DOHH2 (cell line): ENCODE data around the gene NPIPB6.

ENCODE experiments used
- H3F3A ChIP-seq: fragments of 200-600 bp; sonication (generic), shearing (Covaris generic); 2 replicates; pipeline ENCODE4 v1.6.0; 2016; ENCODE audit warnings: antibody characterized with exemption, mild to moderate bottlenecking; ENCODE audit not compliant: control insufficient read depth, insufficient read depth
- H3K27ac ChIP-seq: fragments of 200-600 bp; sonication (generic); 2 replicates; pipeline ENCODE4 v1.5.1; 2014; ENCODE audit warnings: low read depth, mild to moderate bottlenecking, low read length, moderate library complexity
- H3K27me3 ChIP-seq: fragments of 200-600 bp; sonication (generic); 2 replicates; pipeline ENCODE4 v1.6.1; 2014; ENCODE audit warnings: mild to moderate bottlenecking, low read length, mixed read lengths; ENCODE audit not compliant: control insufficient read depth
- H3K36me3 ChIP-seq: fragments of 200-600 bp; sonication (generic); 2 replicates; pipeline ENCODE4 v1.6.1; 2014; ENCODE audit warnings: mild to moderate bottlenecking, low read length, moderate library complexity, mixed read lengths; ENCODE audit not compliant: control insufficient read depth
- H3K4me1 ChIP-seq: fragments of 200-600 bp; sonication (generic); 2 replicates; pipeline ENCODE4 v1.6.1; 2014; ENCODE audit warnings: mild to moderate bottlenecking, low read length, mixed read lengths; ENCODE audit not compliant: control insufficient read depth
- H3K4me2 ChIP-seq: fragments of 200-600 bp; sonication (generic); 2 replicates; pipeline ENCODE4 v1.6.0; 2014; ENCODE audit warnings: mild to moderate bottlenecking, low read length, moderate library complexity
- H3K4me3 ChIP-seq: fragments of 200-600 bp; sonication (generic); 2 replicates; pipeline ENCODE4 v1.5.1; 2014; ENCODE audit warnings: mild to moderate bottlenecking, low read length, mixed read lengths
- H3K79me2 ChIP-seq: fragments of 200-600 bp; sonication (generic); 2 replicates; pipeline ENCODE4 v1.6.1; 2014; ENCODE audit warnings: mild to moderate bottlenecking, low read length, mixed read lengths; ENCODE audit not compliant: control insufficient read depth
- H3K9me2 ChIP-seq: fragments of 200-600 bp; sonication (generic); replicated peaks from 2 replicates; pipeline ENCODE4 v1.6.1; 2014; ENCODE audit warnings: mild to moderate bottlenecking, low read length, mixed read lengths; ENCODE audit not compliant: control insufficient read depth
- H3K9me3 ChIP-seq: fragments of 200-600 bp; sonication (generic); 2 replicates; pipeline ENCODE4 v1.6.1; 2014; ENCODE audit warnings: antibody characterized with exemption, low read length, mixed read lengths; ENCODE audit not compliant: control insufficient read depth, insufficient read depth
- H4K20me1 ChIP-seq: fragments of 200-600 bp; sonication (generic); 2 replicates; pipeline ENCODE4 v1.6.0; 2014; ENCODE audit warnings: low read depth, mild to moderate bottlenecking, antibody characterized with exemption, low read length, moderate library complexity; ENCODE audit not compliant: control insufficient read depth, insufficient read depth
- CTCF ChIP-seq: fragments of 200-600 bp; sonication (generic); IDR thresholded peaks from one replicate; pipeline ENCODE4 v1.5.1; 2014; ENCODE audit warnings: antibody characterized with exemption, mild to moderate bottlenecking, low read depth, low read length; ENCODE audit not compliant: poor library complexity, severe bottlenecking
- EZH2phosphoT487 ChIP-seq: fragments of 200-600 bp; sonication (generic); IDR thresholded peaks from 2 replicates; pipeline ENCODE4 v1.6.1; 2017; ENCODE audit warnings: borderline replicate concordance, mild to moderate bottlenecking, antibody characterized with exemption, low read length, moderate library complexity, mixed read lengths

The NPIPB6 gene

GRCh38 chr16:28319476-28320022, 43.8 kb downstream of the NPIPB6 start:
- Histone ChIP-seq H3K79me2 (no peaks in the 10 kb centered on the region), H4K20me1 (no peaks in the 10 kb centered on the region), H3K4me2 (no peak overlapping the region), H3K27me3 (no peaks in the 10 kb centered on the region), H3K9me2 (no peaks in the 10 kb centered on the region), H3K9me3 (no peaks in the 10 kb centered on the region), H3F3A (no peaks in the 10 kb centered on the region), H3K4me1 (no peaks in the 10 kb centered on the region), H3K27ac (no peak overlapping the region), H3K4me3 (no peak overlapping the region), H3K36me3 (no peaks in the 10 kb centered on the region)
- TF ChIP-seq CTCF (no peak), EZH2phosphoT487 (no peak)

GRCh38 chr16:28318042-28318744, 45.1 kb downstream of the NPIPB6 start:
- Histone ChIP-seq H3K4me2 (no peak overlapping the region), H3K79me2 (no peaks in the 10 kb centered on the region), H3K36me3 (no peaks in the 10 kb centered on the region), H3K9me2 (no peaks in the 10 kb centered on the region), H3K4me1 (no peaks in the 10 kb centered on the region), H3K27me3 (no peaks in the 10 kb centered on the region), H3K27ac (no peak overlapping the region), H3F3A (no peaks in the 10 kb centered on the region), H3K9me3 (no peaks in the 10 kb centered on the region), H4K20me1 (no peaks in the 10 kb centered on the region), H3K4me3 (no peak overlapping the region)
- TF ChIP-seq CTCF: no peak
- TF ChIP-seq EZH2phosphoT487: no peak

GRCh38 chr16:28317040-28317880, 46.0 kb downstream of the NPIPB6 start:
- Histone ChIP-seq H3K4me2 (no peak overlapping the region), H3K36me3 (no peaks in the 10 kb centered on the region), H3K4me1 (no peaks in the 10 kb centered on the region), H4K20me1 (no peaks in the 10 kb centered on the region), H3K9me3 (no peaks in the 10 kb centered on the region), H3K27me3 (no peaks in the 10 kb centered on the region), H3F3A (no peaks in the 10 kb centered on the region), H3K27ac (no peak overlapping the region), H3K79me2 (no peaks in the 10 kb centered on the region), H3K9me2 (no peaks in the 10 kb centered on the region), H3K4me3 (no peak overlapping the region)
- TF ChIP-seq CTCF: peak; percentile 93
- TF ChIP-seq EZH2phosphoT487: no peak
